Esophagus squamous epithelium (tissue), 4 donors: ENCODE measurements around the gene CD93.
A peak's percentile ranks its signal among the peaks of the same experiment; 100 is the strongest.

Source experiments
- POLR2A ChIP-seq, 4 donors: fragments of 450-650 bp; IDR thresholded peaks; one replicate each; pipeline ENCODE4 v1.6.1; 2017; ENCODE audit warnings: antibody characterized with exemption in 4 of 4, mild to moderate bottlenecking in 4 of 4, moderate library complexity in 3 of 4
- TF ChIP-seq, protein P1 (sequence below), 6 experiments: fragments of 450-650 bp in 4 of 6; fragments of 200-600 bp in 2 of 6; sonication (generic) in 2 of 6; IDR thresholded peaks; one replicate each; pipeline ENCODE4 v1.5.1; 2016 to 2019; ENCODE audit warnings: antibody characterized with exemption in 6 of 6, mild to moderate bottlenecking in 4 of 6, moderate library complexity in 4 of 6

DNA sequence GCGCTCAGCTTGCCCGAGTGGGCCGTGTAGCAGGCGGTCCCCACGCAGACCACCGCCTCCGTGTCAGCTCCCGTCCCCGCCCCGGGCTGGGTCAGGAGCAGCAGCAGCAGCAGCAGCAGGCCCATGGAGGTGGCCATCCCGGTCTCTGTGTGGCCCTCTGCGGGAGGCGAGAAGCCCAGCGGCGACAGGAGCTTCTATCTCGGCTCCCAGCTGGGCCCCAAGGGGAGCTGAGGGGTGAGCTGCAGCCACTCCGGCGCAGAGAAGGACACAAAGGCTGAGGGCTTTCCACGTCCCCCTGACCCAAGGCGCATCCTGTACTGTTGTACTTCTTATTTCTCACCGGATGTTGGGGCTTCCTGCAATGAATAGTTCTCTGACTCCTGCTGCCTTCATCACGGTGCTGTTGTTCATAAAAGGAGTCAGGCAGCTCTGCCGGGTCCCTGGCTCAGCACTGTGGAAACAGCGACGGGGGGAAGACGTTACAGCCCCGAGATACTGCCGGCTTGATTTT is at the start of gene CD93:
- peak in 2 of 4 donors; percentile 50 to 56 for TF ChIP-seq POLR2A (IDR thresholded peaks at IDR 0.05)
- TF ChIP-seq, protein P1, sequence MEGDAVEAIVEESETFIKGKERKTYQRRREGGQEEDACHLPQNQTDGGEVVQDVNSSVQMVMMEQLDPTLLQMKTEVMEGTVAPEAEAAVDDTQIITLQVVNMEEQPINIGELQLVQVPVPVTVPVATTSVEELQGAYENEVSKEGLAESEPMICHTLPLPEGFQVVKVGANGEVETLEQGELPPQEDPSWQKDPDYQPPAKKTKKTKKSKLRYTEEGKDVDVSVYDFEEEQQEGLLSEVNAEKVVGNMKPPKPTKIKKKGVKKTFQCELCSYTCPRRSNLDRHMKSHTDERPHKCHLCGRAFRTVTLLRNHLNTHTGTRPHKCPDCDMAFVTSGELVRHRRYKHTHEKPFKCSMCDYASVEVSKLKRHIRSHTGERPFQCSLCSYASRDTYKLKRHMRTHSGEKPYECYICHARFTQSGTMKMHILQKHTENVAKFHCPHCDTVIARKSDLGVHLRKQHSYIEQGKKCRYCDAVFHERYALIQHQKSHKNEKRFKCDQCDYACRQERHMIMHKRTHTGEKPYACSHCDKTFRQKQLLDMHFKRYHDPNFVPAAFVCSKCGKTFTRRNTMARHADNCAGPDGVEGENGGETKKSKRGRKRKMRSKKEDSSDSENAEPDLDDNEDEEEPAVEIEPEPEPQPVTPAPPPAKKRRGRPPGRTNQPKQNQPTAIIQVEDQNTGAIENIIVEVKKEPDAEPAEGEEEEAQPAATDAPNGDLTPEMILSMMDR (IDR thresholded peaks at IDR 0.05) = no peak
